Parathyroid adenoma (tissue), 2 donors: ENCODE measurements around the gene NETO2.

Experiments used
- H2AFZ ChIP-seq: fragments of 300-600 bp; sonication (generic); one replicate; pipeline ENCODE4 v1.7.0; 2017; ENCODE audit warnings: antibody characterized with exemption, mild to moderate bottlenecking
- H3K27ac ChIP-seq: fragments of 300-600 bp; sonication (generic); one replicate; pipeline ENCODE4 v1.7.0; 2017
- H3K27me3 ChIP-seq: fragments of 300-600 bp; sonication (generic); one replicate; pipeline ENCODE4 v1.7.0; 2017; ENCODE audit warnings: low read length; ENCODE audit not compliant: control insufficient read depth, insufficient read depth
- H3K36me3 ChIP-seq: fragments of 300-600 bp; sonication (generic); one replicate; pipeline ENCODE4 v1.7.0; 2017; ENCODE audit warnings: low read length; ENCODE audit not compliant: control insufficient read depth, insufficient read depth
- H3K4me1 ChIP-seq: fragments of 300-600 bp; sonication (generic); one replicate; pipeline ENCODE4 v1.7.0; 2017; ENCODE audit warnings: control low read depth
- H3K4me2 ChIP-seq: fragments of 300-600 bp; sonication (generic); one replicate; pipeline ENCODE4 v1.7.0; 2017; ENCODE audit warnings: low read length
- H3K4me3 ChIP-seq: fragments of 300-600 bp; sonication (generic); one replicate; pipeline ENCODE4 v1.7.0; 2017; ENCODE audit warnings: low read depth, low read length
- H3K79me2 ChIP-seq: fragments of 300-600 bp; sonication (generic); one replicate; pipeline ENCODE4 v1.7.0; 2017; ENCODE audit warnings: control low read depth
- H3K9ac ChIP-seq: fragments of 300-600 bp; sonication (generic); one replicate; pipeline ENCODE4 v1.7.0; 2017; ENCODE audit warnings: mild to moderate bottlenecking
- H3K9me3 ChIP-seq: fragments of 300-600 bp; sonication (generic); one replicate; pipeline ENCODE4 v1.7.0; 2017; ENCODE audit warnings: low read length; ENCODE audit not compliant: control insufficient read depth
- TF ChIP-seq, protein P1 (sequence below): fragments of 300-600 bp; sonication (generic); IDR thresholded peaks from one replicate; pipeline ENCODE4 v1.7.0; 2017; ENCODE audit warnings: antibody characterized with exemption, mild to moderate bottlenecking
- donor health status: primary hyperparathyroidism.

NETO2 gene

GRCh38 chr16:47047524-47048203 is 96.1 kb downstream of the NETO2 start:
- Histone ChIP-seq H3K27ac (no peak overlapping the region), H2AFZ (no peak overlapping the region), H3K27me3 (no peaks in the 10 kb centered on the region), H3K9ac (no peak overlapping the region), H3K4me3 (no peak overlapping the region), H3K4me1 (no peaks in the 10 kb centered on the region), H3K36me3 (no peaks in the 10 kb centered on the region), H3K9me3 (no peaks in the 10 kb centered on the region), H3K79me2 (no peaks in the 10 kb centered on the region), H3K4me2 (no peak overlapping the region)
- TF ChIP-seq, protein P1, sequence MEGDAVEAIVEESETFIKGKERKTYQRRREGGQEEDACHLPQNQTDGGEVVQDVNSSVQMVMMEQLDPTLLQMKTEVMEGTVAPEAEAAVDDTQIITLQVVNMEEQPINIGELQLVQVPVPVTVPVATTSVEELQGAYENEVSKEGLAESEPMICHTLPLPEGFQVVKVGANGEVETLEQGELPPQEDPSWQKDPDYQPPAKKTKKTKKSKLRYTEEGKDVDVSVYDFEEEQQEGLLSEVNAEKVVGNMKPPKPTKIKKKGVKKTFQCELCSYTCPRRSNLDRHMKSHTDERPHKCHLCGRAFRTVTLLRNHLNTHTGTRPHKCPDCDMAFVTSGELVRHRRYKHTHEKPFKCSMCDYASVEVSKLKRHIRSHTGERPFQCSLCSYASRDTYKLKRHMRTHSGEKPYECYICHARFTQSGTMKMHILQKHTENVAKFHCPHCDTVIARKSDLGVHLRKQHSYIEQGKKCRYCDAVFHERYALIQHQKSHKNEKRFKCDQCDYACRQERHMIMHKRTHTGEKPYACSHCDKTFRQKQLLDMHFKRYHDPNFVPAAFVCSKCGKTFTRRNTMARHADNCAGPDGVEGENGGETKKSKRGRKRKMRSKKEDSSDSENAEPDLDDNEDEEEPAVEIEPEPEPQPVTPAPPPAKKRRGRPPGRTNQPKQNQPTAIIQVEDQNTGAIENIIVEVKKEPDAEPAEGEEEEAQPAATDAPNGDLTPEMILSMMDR = no peak

- Histone ChIP-seq H3K9ac (no peak overlapping the region), H2AFZ (no peak overlapping the region), H3K4me3 (no peak overlapping the region), H3K9me3 (no peaks in the 10 kb centered on the region), H3K27me3 (no peaks in the 10 kb centered on the region), H3K27ac (no peak overlapping the region), H3K4me1 (no peaks in the 10 kb centered on the region), H3K36me3 (no peaks in the 10 kb centered on the region), H3K4me2 (no peak overlapping the region), H3K79me2 (no peaks in the 10 kb centered on the region)
- TF ChIP-seq, protein P1 = no peak
Observed at GRCh38 chr16:47046726-47047523, 96.8 kb downstream of the NETO2 start.

GRCh38 chr16:47045459-47045858 is 98.3 kb downstream of the NETO2 start:
- Histone ChIP-seq H3K9me3 (no peaks in the 10 kb centered on the region), H3K27me3 (no peaks in the 10 kb centered on the region), H3K4me3 (no peak overlapping the region), H3K79me2 (no peaks in the 10 kb centered on the region), H3K27ac (no peak overlapping the region), H2AFZ (no peak overlapping the region), H3K4me2 (no peak overlapping the region), H3K4me1 (no peaks in the 10 kb centered on the region), H3K9ac (no peak overlapping the region), H3K36me3 (no peaks in the 10 kb centered on the region)
- TF ChIP-seq, protein P1 = no peak

DNA sequence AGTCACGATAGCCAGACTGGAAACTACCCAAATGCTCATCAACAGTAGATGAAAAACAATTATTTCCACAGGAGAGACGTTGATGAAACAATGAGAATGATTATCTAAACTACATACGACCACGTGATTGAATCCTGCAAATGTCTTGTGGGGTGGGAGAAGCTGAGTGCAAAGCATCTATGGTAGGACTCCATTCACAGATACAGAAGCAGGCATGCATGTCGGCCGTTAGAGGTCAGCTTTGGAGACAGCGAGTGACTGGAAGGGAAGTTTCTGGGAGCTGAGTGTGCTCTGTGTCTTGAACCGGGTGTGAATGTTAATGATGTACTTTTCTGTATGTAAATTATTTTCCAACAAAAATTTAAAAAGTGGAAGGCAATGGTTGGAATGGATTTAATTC is 98.7 kb downstream of the NETO2 start:
- H3K27me3 ChIP-seq = no peaks in the 10 kb centered on the region
- H3K9ac ChIP-seq = no peak overlapping the region
- H3K36me3 ChIP-seq = no peaks in the 10 kb centered on the region
- TF ChIP-seq, protein P1 = no peak
- no peak overlapping the region for H3K27ac ChIP-seq
- no peak overlapping the region for H3K4me2 ChIP-seq
- no peaks in the 10 kb centered on the region for H3K4me1 ChIP-seq
- H2AFZ ChIP-seq = no peak overlapping the region
- H3K9me3 ChIP-seq = no peaks in the 10 kb centered on the region
- no peaks in the 10 kb centered on the region for H3K79me2 ChIP-seq
- no peak overlapping the region for H3K4me3 ChIP-seq
